Kidney epithelial cell (primary cell): ENCODE data around the gene BTG1. TPM values are rescaled to one million over a fixed set of nuclear protein-coding genes. Genes with fewer than 3 reads are reported as not detected.
"Not testable (repeated sequence)": the region's sequence is repeated elsewhere in the genome, so short reads cannot be mapped to it uniquely, and the experiment has no call there.

ENCODE experiments used
- DNase-seq: peaks from one replicate; pipeline ENCODE4 v3.0.0-alpha.2; 2010; ENCODE audit warnings: low read depth
- H3K27me3 ChIP-seq: 2 replicates; pipeline ENCODE4 v1.6.0; 2011; ENCODE audit warnings: low read length; ENCODE audit not compliant: control insufficient read depth, insufficient read depth
- H3K36me3 ChIP-seq: 2 replicates; pipeline ENCODE4 v1.5.1; 2011; ENCODE audit warnings: low read length; ENCODE audit not compliant: control insufficient read depth, insufficient read depth
- H3K4me3 ChIP-seq: 2 replicates; pipeline ENCODE4 v1.5.1; 2011; ENCODE audit warnings: low read depth, mild to moderate bottlenecking, control low read depth, low read length
- CTCF ChIP-seq: IDR thresholded peaks from 2 replicates; pipeline ENCODE4 v1.5.1; 2011; ENCODE audit warnings: mild to moderate bottlenecking, moderate library complexity, low read length, control low read depth, inconsistent platforms; ENCODE audit not compliant: insufficient read depth, poor library complexity, severe bottlenecking
- total RNA-seq: library from RNA; depleted of rRNA; stranded (reverse); fragments of >200 nt; gene quantifications from 2 replicates; pipeline ENCODE4 v1.2.3, GENCODE V29; 2015

BTG1 gene
- total RNA-seq, 1 donor from 2014 or later = 52.4 TPM

DNA sequence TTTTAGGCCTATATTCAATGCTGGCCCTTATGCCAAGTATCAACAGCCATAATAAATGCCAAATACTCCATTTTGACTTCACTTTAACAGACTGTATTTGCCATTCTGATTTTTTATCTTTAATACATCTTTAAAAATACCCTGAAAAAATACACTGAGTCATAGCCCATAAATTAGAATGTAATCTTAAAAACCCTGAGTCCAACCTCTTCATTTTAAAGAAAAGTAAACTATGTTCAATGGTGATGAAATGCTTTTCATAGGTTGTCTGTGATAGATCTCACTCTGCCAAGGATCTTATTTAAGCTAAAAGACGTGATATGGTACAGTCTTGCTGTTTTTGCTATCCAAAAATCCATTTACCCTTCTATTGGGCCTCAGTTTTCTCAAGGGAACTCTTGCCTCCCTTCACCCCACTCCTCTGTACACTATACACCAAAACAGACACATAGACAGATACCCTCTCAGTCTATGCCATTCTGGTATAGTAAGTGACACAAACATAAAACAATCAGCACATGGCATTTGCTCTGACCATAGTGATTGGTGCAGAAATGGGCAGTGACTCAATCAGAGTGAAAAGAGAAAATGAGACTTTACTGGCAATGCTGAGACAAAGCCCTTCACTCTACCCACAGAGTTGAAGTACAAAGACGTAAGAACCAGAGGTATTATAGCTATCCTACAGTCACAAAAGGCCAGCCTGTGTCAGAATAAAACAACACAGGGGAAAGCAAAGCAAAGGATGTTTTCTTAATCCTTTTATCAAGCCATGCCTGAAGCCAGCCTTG is 49.1 kb downstream of the BTG1 start:
- TF ChIP-seq CTCF = no peak
- no peak for DNase-seq
- Histone ChIP-seq H3K36me3 (no peaks in the 10 kb centered on the region), H3K27me3 (no peaks in the 10 kb centered on the region), H3K4me3 (no peak overlapping the region)

DNA sequence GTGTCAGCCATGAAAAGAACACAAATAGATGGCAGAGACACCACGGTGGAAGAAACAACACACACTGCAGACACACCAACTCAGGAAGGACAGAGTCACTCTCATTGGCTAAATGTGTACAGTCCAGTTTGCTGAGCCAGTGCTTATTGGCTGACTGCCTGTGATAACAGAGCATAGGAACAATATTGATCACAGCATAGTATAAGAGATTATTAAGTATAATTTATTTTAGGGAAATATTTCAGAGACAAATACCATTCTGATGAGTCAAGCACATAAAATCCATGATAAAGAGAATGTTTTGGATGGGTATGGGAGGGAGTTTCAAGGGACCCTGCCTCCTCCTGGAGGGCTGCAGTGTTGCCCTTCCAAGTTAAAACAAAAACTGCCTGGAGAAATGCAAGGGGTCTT is 50.9 kb downstream of the BTG1 start:
- Histone ChIP-seq H3K36me3 (no peaks in the 10 kb centered on the region), H3K4me3 (no peak overlapping the region), H3K27me3 (no peaks in the 10 kb centered on the region)
- DNase-seq = no peak
- no peak for TF ChIP-seq CTCF

DNA sequence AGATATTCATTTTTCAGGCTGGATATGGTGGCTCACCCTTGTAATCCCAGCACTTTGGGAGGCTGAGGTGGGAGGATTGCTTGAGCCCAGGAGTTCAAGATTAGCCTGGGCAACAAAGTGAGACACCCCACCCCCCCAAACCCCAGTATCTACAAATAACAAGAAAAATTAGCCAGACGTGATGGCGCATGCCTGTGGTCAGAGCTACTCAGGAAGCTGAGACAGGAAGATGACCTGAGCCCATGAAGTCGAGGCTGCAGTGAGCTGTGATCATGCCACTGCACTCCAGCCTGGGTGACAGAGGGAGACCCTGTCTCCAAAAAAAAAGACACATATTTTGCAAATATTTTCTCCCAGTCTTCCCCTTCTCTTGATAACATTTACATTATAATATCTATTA is 51.3 kb downstream of the BTG1 start:
- not testable (repeated sequence) for H3K4me3 ChIP-seq, DNase-seq, H3K27me3 ChIP-seq, H3K36me3 ChIP-seq
